ENCODE results near the gene NOP58.
"Not testable (repeated sequence)": the region's sequence is repeated elsewhere in the genome, so short reads cannot be mapped to it uniquely, and the experiment has no call there.

The NOP58 gene, protein sequence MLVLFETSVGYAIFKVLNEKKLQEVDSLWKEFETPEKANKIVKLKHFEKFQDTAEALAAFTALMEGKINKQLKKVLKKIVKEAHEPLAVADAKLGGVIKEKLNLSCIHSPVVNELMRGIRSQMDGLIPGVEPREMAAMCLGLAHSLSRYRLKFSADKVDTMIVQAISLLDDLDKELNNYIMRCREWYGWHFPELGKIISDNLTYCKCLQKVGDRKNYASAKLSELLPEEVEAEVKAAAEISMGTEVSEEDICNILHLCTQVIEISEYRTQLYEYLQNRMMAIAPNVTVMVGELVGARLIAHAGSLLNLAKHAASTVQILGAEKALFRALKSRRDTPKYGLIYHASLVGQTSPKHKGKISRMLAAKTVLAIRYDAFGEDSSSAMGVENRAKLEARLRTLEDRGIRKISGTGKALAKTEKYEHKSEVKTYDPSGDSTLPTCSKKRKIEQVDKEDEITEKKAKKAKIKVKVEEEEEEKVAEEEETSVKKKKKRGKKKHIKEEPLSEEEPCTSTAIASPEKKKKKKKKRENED

DNA sequence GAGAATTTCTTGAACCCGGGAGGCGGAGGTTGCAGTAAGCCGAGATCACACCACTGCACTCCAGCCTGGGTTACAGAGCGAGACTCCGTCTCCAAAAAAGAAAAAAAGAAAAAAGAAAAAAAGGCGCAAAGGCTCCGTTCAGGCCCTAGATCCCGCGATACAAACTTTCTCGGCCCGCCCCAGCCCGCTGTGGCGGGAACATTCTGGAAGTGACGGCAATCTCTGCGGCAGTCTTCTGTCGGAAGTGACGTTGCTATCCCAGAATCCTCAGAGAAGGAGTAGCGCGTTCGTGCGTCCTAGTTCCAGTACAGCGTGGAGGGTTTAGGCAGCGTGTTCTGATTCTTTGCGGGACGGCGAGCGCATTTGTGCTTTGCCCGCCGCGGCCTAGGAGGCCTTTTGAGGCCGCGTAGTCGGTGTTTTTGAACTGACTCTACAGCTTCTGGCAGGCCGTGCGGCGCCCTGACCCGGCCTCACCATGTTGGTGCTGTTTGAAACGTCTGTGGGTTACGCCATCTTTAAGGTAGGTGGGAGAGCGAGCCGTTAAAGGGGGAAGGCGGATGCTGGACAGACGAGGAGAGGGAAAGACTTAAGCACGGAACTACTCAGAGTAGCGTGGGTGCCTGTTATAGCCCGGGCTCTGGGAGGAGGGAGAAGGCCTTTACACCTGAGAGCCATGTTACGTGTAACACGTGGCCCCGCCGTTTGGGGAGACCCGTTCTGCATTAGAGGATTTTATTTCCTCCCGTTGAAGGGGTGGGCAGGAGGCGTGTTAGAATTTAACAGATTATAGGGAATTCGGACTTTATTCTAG, at the start of gene NOP58:
NOP58 (plus strand) TSS at position 297 of the 811 bp plus-strand sequence; CDS start at position 476, 179 bp downstream.
- DNase-seq = no peak

DNA sequence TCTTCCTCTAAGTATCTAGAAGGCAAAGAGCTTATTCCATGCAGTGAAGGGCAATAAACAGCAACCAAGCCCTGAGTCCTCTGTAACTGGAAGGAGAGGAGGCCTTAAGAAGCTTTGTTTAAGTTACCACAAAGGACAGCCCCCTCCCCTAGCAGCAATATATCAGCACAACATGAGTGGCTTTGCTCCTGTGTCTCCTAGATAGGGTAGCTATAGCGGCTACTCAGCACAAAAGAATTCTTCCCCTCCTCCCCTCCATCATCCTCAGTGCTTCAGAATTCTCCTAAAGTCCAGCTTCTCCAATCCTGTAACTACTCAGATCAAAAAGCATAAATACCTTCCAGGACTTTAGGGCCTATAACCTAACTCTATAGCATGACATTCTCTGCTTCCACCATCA, 43.7 kb upstream of the NOP58 start:
- no peak for DNase-seq

DNA sequence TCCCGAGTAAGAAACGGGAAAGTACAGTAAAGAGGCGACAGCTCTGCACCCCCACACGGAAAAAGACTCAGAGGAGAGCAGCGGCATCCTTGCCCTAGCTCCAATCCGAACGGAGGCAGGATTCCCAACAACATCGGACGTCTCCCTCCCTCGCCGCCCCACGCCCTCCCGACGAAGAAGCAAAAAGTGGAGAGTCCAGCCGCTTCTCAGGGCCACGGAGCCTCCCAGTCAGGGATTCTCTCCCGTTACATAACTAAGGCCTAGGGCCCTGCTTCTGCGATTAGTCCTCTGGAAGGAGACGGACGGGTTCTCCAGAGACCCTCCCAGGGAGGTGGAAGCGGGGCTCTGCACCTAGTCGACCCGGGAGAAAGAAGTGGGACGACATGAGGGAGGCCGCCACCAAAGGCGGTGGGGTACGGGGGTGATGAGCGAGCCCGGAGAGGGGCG, 27.8 kb upstream of the NOP58 start:
- no peak for DNase-seq

DNA sequence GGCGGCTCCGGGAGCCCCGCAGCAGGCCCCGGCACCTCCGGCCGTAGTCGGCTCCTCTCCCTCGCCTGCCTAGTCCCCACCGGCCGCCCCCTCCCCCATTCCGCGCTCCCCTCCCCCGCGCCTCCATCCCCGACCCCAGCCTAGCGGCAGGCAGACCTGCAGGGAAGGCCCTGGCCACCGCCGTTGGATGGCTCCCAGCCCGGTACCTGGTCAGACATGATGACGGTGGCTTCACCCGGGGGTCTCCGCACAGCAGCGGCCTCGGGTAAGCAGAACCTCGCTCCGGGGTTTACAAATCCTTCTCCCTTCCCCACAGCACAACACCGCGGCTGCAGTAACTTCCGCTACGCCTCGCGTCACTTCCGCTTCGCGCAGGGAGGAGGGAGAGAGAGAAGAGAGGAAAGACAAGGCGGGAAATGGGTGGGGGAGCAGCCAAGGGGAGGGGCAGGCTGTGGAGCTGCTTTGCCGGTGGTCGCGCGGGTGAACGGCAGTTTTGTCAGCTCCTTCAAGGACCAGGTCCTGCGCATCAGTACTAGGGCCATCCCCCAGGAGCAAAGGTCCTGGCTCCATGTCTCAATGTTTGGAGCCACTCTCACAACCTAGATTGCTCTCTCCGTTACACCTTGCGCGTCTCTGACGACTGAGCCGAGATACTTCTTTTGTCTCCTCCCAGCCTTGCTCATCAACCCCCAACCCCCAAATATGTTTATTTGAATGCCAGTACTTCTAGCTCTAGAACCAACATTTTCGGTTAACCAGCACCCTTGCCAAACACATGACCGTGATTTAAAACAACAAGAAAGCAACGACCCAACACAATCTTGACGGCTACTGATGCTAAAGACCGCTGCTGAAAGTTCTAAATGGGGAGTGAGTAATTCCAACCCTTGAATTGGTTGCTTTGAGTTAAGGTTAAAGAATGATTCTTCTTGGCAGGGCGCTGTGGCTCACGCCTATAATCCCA, 27.0 kb upstream of the NOP58 start, which contains the start of gene SUMO1:
SUMO1 (minus strand) TSS at position 364 of the 964 bp plus-strand sequence; CDS start at position 218, 146 bp downstream.
- peak; percentile 20 for DNase-seq

DNA sequence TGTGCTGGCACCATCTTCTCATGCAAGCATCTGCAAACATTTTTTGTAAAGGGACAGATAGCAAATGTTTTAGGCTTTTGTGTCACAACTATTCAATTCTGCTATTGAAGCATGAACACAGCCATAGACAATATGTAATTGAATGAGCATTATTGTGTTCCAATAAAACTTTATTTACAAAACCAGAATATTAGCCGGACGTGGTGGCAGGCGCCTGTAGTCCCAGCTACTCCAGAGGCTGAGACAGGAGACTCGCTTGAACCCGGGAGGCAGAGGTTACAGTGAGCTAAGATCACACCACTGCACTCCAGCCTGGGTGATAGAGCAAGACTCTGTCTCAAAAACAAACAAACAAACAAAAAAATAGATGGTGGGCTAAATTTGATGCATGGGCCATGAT, 17.9 kb upstream of the NOP58 start:
- DNase-seq = not testable (repeated sequence)

DNA sequence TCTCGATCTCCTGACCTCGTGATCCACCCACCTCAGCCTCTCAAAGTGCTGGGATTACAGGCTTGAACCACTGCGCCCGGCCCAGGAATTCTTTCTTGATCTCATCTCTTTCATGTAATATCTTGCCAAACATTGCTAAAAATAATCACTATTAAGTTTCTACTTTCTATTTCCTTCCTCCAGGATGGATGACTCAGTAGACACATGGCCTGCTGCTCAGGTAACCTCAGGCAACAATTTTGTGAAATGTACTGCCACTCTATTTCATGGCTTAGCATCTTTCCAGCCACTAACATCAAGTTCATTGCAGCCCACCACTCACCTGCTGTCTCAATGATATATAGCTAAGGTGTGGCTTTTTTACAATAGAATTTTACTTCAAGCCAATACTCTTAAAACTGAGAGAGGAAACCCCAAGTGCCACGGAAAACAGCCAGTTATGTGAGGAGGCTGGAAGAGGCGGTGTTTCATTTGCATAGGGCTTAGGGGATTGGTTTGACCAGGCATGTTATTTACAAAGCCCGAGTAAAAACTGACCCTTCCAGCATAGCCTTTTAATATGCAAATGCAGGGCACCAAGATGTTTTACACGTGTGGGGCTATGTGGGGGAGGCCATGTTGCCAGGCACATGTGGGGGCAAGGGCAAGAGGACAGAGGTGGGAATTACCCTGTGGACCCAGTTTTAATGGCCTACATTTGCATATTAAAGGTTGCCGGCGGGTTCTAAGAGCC, 15.9 kb upstream of the NOP58 start:
- DNase-seq = no peak

DNA sequence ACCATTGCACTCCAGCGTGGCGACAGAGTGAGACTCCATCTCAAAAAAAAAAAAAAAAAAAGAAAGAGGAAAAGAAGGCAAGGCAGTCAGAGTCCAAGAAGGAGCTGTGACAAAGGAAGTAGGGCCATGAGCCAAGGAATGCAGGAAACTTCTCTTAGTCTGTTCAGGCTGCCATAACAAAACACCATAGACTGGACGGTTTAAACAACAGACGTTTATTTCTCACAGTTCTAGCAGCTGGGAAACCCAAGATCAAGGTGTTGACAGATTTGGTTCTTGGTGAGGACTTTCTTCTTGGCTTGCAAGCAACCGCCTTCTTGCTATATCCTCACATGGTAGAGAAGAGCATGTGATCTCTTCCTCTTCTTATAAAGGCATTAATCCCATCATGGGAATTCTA, 14.1 kb upstream of the NOP58 start:
- no peak for DNase-seq

DNA sequence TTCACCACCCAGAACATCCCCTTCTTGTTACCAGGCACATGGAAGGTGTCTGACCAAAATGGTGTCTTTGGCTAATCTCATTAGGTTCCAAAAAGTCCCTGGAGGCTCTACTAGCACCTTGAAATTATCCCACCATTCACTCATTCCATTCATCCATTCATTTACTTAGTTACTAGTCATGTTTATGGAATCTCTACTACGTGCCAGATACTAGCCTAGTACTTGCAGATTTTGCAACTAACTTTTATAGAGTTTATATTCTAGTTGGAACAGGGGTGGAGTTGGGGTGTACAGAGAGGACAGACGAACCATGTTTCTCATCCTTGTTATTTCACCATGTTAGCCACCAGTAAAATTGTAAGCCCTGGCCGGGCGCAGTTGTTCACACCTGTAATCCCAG, 4.0 kb upstream of the NOP58 start:
- no peak for DNase-seq

DNA sequence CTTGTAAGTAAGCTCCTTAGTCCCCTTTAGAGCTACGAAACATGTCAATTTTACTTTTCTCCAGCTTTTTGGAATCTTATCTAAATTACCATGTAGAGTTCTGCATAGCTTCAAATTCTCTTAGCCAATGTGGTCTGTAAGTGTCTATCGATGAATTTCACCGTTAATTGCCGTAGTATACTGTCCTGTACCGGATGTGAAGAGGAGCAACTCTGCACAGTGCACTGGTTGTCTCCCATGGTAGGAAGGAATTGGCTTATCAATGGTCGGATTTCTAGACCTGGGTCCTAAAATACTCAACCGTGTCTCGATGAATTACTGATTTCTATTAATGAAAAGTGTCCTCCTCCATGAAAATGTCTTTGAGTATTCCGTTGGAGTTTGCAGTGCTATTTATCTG, 1.9 kb downstream of the NOP58 start:
- DNase-seq = no peak

DNA sequence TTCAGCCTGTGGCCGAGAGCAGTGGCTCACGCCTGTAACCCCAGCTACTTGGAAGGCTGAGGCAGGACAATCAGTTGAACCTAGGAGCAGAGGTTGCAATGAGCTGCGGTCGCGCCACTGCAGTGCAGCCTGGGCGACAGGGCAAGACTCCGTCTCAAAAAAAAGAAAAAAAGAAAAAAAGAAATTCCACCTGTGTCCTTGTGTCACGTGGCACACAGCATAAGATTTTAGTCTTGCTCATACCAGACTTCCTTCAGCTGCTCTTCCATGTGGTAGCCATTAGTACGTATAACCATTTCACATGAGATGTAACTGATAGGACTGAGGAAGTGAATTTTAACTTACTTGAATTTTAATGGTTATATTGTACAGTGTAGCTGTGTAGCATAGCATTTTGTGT, 4.0 kb downstream of the NOP58 start:
- no peak for DNase-seq

DNA sequence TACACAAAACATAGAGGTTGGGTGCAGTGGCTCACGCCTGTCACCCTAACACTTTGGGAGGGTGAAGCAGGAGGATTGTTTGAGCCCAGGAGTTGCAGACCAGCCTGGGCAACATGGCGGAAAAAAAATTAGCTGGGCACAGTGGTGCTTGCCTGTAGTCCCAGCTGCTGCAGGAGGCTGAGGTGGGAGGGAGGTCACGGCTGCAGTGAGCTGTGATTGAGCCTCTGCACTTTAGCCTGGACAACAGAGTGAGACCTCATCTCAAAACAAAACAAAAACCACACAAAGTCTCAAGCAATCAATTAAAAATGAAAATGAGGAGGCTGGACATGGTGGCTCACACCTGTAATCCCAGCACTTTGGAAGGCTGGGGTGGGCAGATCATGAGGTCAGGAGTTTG, 4.9 kb downstream of the NOP58 start:
- no peak for DNase-seq

DNA sequence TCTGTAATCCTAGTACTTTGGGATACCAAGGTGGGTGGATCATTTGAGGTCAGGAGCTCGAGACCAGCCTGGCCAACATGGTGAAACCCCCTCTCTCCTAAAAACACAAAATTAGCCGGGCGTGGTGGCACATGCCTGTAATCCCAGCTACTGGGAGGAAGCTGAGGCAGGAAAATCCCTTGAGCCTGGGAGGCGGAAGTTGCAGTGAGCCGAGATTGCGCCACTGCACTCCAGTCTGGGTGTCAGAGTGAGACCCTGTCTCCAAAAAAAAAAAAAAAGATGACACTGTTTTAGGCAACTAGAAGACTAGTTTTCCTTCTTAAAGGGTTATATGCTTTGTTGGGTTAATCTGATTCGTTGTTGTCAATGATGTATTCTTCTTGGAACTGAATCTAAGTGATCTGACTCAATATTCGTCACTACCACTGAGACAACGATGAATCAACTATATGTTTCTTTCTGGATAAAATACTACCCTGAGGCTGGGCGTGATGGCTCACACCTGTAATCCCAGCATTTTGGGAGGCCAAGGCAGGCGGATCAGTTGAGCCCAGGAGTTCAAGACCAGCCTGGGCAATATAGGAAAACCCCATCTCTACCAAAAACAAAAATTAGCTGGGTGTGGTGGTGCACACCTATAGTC, 10.6 kb downstream of the NOP58 start:
- DNase-seq = not testable (repeated sequence)

DNA sequence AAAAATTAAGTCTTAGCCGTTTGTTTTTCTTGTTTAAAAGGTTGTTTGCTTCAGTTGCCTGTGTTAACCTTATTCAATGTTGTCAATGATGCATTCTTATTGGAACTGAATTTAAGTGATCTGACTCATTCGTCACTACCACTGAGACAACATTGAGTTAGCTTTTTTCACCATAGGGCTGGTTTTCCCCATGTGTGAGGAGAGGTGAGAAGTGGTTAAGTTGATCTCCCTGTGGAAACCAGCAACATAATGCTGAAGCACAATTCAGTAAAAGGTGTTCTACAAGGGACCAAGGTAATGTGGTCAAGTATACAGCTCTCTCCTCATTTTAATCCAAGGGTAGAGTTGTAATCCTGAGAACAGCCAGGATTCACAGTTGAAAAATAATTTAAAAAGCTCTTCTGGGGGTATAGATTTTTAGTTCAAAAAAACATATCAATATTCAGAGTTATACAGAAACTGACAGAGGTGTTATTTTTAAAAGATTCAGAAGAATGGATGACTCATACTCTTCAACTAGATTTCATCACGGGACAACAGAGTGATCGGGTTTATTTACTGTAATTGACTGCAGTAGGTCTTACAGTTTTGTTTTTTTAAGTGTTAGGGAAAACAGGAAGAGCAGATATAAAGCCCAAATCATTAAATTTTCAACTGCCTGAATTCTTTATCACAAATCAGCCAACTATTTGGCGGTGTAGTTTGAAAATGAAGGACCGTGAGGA, 12.6 kb downstream of the NOP58 start:
- no peak for DNase-seq

DNA sequence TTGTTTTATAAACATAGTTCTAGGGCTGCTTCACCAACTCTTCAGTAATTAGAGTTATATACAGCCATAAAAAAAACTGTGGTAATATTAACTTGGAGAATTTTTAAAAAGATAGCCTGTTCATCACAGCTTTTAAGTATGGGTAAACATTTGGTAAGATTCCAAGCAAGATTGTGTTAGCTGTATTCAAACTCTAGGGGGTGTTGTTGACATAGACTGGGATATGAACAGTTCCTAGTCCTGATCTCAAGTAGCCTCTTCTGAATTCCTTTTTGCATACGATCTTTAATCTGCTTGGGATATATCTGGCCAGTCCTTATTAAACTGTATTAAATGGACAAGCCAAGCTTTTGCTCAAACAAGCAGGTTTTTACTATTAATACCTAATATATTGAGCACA, 13.4 kb downstream of the NOP58 start:
- no peak for DNase-seq

DNA sequence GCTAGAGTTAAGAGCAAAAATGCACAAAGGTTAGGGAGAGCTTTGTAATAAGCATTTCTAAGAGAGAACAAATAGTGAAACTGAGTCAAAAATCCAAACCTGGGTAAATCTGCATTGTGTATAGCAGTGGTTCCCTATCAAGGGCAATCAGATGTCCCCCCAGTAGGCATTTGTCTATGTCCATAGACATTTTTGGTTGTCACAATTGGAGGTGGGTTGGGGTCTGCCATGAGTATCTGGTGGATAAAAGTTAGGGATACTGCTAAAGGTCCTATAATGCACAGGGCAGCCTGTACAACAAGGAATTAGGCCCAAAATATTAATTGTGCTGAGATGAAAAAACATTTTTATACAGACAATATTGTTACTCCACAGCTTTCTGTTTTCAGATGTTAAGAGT, 21.0 kb downstream of the NOP58 start:
- DNase-seq = no peak

DNA sequence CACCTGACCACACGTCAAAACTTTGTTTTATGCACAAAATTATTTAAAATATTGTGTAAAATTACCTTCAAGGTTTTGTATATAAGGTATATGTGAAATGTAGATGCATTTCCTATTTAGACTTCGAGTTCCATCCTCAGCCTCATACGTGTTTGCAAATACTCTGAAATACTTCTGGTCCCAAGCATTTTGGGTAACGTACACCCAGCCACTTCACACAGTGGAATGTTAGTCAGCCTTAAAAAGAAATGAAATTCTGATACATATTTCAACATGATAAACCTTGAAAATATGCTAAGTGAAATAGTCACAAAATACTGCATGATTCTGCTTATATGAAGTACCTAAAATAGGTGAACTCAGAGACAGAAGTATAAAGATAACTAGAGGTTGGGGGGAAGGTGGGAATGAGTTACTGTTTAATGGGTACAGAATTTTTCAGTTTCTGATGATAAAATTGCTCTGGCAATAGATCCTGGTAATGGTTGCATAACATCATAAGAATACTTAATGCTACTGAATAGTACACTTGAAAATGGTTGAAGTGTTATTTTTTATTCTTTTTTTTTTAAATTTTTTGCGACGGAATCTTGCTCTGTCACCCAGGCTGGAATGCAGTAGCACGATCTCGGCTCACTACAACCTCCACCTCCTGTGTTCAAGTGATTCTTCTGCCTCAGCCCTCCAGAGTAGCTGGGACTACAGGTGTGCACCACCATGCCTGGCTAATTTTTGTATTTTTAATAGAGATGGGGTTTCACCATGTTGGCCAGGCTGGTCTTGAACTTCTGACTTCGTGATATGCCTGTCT, 24.0 kb downstream of the NOP58 start:
- DNase-seq = no peak

DNA sequence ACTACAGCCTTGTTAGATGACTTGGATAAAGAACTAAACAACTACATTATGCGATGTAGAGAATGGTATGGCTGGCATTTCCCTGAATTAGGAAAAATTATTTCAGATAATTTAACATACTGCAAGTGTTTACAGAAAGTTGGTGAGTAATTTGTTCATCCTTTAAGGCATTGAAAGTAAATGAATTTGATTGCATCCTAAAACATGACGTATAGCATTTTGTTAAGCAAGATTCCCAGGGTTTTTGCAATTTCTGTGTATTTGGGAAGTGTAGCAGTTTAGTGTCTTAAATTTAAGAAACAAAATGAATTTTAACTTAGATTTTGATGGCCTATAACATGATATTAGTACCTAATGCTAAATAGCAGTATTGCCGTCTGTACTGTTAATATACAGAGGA, 24.8 kb downstream of the NOP58 start:
- DNase-seq = no peak

DNA sequence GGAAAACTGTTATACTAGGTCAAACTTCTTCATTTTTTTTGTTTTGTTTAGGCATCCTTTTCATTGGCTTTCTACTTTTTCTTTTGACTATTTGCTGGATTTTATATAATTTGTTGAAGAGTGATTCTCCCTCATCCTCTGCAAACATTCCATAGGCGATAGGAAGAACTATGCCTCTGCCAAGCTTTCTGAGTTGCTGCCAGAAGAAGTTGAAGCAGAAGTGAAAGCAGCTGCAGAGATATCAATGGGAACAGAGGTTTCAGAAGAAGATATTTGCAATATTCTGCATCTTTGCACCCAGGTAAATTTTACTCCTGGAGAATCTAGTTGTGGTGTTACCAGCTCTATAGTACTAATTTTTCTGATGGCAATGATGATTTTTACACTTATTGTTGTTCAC, 25.4 kb downstream of the NOP58 start:
- no peak for DNase-seq

DNA sequence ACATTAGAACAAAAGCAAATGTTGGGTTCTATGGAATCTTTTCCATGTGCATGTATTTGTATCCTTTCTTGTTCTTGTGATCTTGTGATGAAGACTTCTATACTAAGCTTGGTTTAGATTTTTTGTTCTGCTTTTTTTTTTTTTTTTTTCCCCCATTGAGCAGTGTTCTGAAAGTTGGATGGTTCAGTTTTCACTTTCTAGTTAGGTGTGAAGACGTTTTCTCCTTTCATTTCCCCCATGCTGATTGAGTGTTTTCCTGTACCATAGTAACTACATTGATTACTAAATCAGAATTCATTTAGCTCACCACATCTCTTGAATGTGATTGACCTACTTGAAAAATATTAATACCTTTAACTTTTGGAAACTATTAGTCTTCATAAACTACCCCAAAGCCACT, 34.1 kb downstream of the NOP58 start:
- no peak for DNase-seq

DNA sequence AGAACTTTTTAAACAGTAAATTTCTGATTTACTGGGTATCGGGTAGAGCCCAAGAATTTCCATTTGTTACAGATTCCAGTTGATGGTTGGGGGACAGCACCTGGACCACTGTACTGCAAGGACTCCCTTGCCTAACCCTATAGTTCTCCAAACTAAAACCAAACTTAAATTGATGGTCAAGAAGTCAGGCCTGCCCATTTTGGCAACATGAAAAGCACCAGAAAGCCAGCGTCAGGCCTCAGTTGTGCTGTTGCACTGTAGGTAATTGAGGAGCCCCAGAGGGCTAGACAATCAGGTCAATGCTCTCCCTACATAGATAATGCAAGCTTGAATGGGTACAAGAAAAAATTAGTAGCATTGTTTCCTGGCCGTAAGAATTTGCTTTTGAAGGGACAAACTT, 40.5 kb downstream of the NOP58 start:
- DNase-seq = no peak
